Rectal smooth muscle tissue (tissue), 1 donor: Measurements from ENCODE around the gene DRAM2.

Source experiments
- H3K27ac ChIP-seq: one replicate; pipeline ENCODE4 v1.7.0; 2013; ENCODE audit warnings: low read depth, low read length, inconsistent platforms
- H3K27me3 ChIP-seq: one replicate; pipeline ENCODE4 v1.7.0; 2013; ENCODE audit warnings: low read length; ENCODE audit not compliant: control insufficient read depth, insufficient read depth
- H3K36me3 ChIP-seq: one replicate; pipeline ENCODE4 v1.7.0; 2013; ENCODE audit warnings: low read length; ENCODE audit not compliant: control insufficient read depth, insufficient read depth
- H3K4me1 ChIP-seq: one replicate; pipeline ENCODE4 v1.7.0; 2013; ENCODE audit warnings: low read length; ENCODE audit not compliant: control insufficient read depth, insufficient read depth
- H3K4me3 ChIP-seq: one replicate; pipeline ENCODE4 v1.7.0; 2013; ENCODE audit warnings: low read length
- H3K9ac ChIP-seq: one replicate; pipeline ENCODE4 v1.7.0; 2013; ENCODE audit warnings: low read length

The DRAM2 gene

DNA sequence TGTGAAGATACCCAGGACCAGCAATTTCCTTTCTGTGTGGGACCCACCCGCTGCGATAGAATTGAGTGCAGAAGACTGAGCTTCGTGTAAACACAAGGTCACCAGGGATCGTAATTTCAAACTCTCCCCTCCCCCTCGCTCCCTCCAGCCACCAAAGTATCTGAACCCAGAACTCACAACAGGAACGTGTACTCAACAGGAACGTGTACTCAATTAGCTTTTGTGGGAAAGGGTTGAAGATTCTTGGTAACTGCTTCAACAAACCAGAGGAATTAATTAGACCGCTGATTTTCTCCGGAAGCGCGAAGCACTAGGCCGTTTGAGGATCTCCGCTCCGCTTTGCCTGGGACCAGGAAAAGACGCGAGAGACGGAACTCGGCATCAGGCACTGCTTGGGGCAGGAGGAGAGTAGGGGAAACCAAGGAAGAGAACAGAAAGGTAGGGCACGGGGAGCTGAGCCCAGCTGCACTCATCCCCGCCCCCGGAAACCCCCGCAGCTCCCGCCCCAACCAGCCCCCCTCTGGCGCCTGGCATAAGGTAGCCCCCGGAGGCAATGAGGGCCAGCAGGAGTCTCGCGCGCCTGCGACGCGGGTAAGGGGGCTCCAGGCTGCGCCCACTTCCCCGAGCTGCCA lies 453 bp downstream of the DRAM2 start:
- peak overlapping the region; percentile 96 for H3K9ac ChIP-seq
- H3K36me3 ChIP-seq: no peaks in the 10 kb centered on the region
- no peaks in the 10 kb centered on the region for H3K27me3 ChIP-seq
- H3K4me1 ChIP-seq: peaks cover 11% of the 10 kb centered on the region
- H3K4me3 ChIP-seq: peak overlapping the region; percentile 98
- H3K27ac ChIP-seq: peak overlapping the region; percentile 86

DNA sequence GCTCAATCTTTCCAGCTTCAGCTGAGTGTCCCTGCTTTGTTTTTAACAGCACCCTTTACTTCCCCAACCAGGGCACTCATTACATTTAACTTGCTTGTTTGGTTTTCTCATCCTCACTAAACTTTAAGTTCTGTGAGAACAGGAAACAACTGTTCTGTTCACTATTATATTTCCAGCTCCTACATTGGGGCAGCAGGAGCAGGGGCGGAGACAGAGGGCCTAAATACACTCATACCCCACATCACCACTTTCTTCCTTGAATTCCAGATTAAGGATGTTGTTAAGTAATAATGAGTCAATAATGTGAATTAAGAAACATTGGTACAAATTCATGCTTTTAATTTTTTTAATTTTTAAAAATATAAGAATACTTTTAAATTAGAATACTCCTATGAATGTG lies 6.0 kb downstream of the DRAM2 start:
- Histone ChIP-seq H3K9ac (no peak overlapping the region), H3K27me3 (no peaks in the 10 kb centered on the region), H3K27ac (no peak overlapping the region), H3K4me3 (no peak overlapping the region), H3K4me1 (no peaks in the 10 kb centered on the region), H3K36me3 (no peaks in the 10 kb centered on the region)

DNA sequence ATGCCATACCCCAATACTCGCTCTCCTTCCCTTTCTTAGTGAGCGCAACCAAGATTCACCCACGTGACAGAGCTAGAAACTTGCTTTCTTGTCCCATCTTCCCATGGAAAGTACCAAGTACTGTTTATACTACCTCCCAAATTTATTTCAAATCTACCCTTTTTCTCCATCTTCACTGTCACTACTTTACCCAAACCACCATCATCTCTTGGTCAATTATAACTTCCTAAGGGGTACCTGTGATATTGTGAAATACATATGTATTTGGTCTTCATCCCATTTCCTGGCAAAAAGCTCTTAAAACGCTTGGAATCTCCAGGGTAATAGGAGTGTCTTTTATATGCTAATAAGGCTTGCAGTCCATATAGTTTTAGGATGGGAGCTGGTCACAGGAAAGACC lies 8.2 kb downstream of the DRAM2 start:
- Histone ChIP-seq H3K27me3 (no peaks in the 10 kb centered on the region), H3K4me1 (no peaks in the 10 kb centered on the region), H3K27ac (no peak overlapping the region), H3K9ac (no peak overlapping the region), H3K36me3 (peaks cover under 1% of the 10 kb centered on the region), H3K4me3 (no peak overlapping the region)

DNA sequence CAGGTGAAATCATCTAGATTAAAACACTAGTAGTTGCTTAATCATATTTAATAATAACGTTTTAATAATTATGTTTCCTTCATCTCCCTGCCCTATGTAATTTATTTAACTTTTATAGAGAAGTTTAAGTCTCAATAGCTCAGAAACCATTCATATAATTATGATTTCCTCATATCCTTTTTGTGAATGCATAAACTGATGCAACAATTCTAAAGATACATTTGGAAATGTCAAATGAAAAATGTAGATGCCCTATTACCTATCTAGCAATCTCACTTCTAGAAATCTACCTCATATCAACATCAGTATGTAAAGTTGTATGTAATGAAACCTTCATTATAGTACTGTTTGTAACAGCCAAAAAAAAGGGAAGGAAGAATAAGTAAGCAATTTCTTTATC lies 10.5 kb downstream of the DRAM2 start:
- H3K36me3 ChIP-seq: peaks cover 4% of the 10 kb centered on the region
- no peak overlapping the region for H3K4me3 ChIP-seq
- no peak overlapping the region for H3K9ac ChIP-seq
- no peaks in the 10 kb centered on the region for H3K27me3 ChIP-seq
- no peaks in the 10 kb centered on the region for H3K4me1 ChIP-seq
- no peak overlapping the region for H3K27ac ChIP-seq

DNA sequence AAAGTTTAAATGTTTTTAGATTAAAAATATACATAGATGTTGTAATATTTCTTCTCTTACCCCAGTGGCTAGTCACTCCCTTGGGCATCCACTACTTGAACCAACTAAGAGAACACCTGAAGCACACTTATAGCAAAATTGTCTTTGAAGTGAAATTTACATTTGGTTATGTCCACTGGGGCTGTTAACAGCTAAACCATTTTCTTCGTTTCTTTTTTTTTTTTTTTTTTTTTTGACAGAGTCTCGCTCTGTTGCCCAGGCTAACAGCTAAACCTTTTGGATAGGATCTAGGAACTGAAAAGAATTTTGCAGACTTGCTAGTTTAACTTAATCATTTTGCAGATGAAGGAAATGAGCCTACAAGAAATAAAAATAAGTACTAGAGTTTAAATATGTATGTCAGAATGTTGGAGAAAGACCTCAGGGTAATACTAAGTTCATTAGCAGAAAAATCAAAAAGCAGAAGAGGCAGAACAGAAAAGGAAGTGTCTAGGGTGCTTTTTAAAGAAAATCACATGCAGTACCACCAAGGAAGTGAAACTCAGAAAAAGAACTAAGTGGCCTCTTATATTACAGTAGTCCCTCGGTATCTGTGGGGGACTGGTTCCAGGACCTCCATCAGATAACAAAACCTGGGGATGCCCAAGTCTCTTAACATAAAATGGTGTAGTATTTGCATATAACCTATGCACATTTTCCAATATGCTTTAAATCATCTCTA lies 11.8 kb downstream of the DRAM2 start:
- Histone ChIP-seq H3K4me3 (no peak overlapping the region), H3K36me3 (peaks cover 6% of the 10 kb centered on the region)

DNA sequence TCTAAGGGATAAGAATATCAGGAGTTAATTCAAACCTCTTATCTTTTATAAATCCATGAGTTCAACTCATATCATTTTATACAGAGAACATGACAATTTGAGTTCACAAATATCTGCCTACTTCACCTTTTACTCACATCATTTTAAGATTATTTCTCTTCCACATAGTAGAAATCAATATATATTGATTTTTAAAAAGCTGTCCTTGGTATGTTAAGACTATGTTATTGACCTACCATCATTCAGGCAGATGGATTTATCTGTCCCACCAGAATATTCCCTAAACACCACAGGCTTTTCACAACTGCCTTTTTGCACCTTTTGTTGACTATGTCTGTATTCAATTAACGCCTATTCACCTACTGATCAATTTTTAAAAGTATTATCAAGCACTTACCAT lies 13.5 kb downstream of the DRAM2 start:
- no peaks in the 10 kb centered on the region for H3K27me3 ChIP-seq
- H3K9ac ChIP-seq: no peak overlapping the region
- no peak overlapping the region for H3K27ac ChIP-seq
- H3K36me3 ChIP-seq: peaks cover 6% of the 10 kb centered on the region
- H3K4me1 ChIP-seq: no peaks in the 10 kb centered on the region
- H3K4me3 ChIP-seq: no peak overlapping the region

More for the DNA sequence above, 11.8 kb downstream of the DRAM2 start:
- Histone ChIP-seq H3K4me1 (no peaks in the 10 kb centered on the region), H3K27me3 (no peaks in the 10 kb centered on the region), H3K9ac (no peak overlapping the region), H3K27ac (no peak overlapping the region)

DNA sequence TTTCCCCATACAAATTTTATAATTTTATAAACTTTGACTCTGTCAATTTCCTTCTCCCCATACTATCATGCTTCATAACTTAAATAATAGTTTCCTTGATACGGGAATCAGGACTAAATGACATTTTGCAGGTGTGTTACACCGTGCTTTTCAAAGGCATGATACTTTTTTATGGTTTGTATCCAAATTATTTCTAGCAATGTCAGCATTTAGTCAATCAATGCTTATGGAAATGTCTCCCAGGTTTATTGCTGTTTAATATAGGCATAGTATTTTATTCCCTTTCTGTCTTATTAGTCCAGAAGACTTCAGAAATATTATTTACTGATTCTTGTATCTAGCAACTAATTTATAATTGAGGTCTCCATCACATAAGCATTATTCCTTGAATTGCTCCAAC lies 23.4 kb downstream of the DRAM2 start:
- no peaks in the 10 kb centered on the region for H3K27me3 ChIP-seq
- no peaks in the 10 kb centered on the region for H3K36me3 ChIP-seq
- no peak overlapping the region for H3K4me3 ChIP-seq
- no peak overlapping the region for H3K9ac ChIP-seq
- no peaks in the 10 kb centered on the region for H3K4me1 ChIP-seq
- no peak overlapping the region for H3K27ac ChIP-seq

DNA sequence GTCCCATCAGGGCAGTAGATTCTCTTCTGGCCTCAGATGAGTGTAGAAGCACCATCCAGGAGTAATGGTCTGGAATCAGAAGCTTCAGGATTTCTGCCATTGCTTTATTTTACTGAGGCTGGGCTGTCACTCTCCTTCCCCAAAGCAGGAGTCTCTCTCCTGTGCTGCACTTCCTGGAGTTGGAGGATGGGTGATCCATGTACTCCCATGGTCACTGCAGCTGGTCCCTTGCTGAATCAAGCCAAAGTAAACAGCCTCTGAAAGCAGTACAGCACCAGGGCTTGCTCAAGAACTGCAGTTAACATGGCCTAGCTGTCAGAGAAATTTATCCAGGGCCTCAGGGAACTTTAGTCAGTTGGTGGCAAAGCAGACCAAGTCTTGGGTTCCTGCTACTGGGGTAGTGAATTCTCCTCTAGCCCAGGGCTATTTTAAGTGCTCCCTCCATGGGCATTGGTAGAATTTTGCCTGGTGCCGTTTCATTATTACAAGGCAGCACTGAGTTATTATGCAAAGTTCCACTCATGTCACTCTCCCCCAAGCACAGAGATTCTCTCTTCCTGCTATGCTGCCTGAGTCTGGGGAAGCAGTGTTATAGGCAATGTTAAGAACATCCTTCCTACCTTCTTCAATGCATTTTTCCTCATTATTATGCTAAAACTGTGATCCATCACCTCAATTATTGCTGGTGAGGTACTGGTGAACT lies 29.5 kb downstream of the DRAM2 start:
- H3K4me1 ChIP-seq: no peaks in the 10 kb centered on the region
- H3K9ac ChIP-seq: no peak overlapping the region
- no peak overlapping the region for H3K27ac ChIP-seq
- no peak overlapping the region for H3K4me3 ChIP-seq
- no peaks in the 10 kb centered on the region for H3K27me3 ChIP-seq
- no peaks in the 10 kb centered on the region for H3K36me3 ChIP-seq

DNA sequence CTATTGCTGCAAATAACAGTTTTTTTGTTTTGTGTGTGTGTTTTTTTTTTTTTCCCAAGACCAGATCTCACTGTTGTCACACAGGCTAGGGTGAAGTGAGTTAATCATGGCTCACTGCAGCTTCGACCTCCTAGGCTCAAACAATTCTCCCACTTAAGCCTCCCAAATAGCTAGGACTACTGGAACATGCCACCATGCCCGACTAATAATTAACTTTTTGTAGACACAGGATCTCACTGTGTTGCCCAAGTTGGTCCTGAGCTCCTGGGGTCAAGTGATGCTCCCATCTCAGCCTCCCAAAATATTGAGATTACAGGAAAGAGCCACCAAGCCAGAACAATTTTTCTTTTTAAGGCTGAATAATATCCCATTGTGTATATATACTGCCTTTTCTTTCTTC lies 34.9 kb downstream of the DRAM2 start:
- Histone ChIP-seq H3K27me3 (no peaks in the 10 kb centered on the region), H3K27ac (no peak overlapping the region)

DNA sequence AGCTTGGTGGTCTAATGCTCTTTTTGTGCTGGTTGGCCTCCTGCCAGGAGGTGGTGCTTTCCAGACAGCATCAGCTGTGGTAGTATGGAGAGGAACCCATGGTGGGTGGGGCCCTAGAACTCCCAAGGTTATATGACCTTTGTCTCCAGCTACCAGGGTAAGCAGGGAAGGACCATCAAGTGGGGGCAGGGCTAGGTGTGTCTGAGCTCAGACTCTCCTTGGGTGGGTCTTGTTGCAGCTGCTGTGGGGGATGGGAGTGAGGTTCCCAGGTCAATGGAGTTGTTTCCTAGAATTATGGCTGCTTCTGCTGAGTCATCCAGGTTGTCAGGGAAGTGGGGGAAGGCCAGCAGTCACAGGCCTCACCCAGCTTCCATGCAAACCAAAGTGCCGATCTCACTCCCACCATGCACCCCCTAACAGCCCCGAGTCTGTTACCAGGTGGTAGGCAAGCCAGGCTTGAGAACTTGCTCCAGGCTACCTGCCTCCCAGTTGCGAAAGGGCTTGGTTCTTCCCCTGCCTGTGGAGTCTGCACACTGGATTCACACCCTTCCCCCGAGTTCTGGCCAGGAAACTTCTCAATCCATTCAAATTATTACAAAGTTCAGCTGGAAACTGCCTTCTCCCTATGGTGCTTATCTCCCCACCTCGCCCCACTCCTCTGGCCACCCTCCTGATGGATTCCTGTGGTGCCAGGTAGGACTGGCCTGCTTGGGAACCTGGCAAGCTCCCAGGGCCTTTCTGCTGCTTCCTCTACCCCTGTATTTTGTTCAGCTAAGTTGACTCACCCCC lies 37.8 kb downstream of the DRAM2 start:
- H3K36me3 ChIP-seq: no peaks in the 10 kb centered on the region
- H3K27ac ChIP-seq: no peak overlapping the region
- H3K9ac ChIP-seq: no peak overlapping the region
- no peaks in the 10 kb centered on the region for H3K4me1 ChIP-seq
- no peaks in the 10 kb centered on the region for H3K27me3 ChIP-seq
- H3K4me3 ChIP-seq: no peak overlapping the region

More for the DNA sequence above, 34.9 kb downstream of the DRAM2 start:
- Histone ChIP-seq H3K9ac (no peak overlapping the region), H3K4me1 (no peaks in the 10 kb centered on the region), H3K36me3 (no peaks in the 10 kb centered on the region), H3K4me3 (no peak overlapping the region)

DNA sequence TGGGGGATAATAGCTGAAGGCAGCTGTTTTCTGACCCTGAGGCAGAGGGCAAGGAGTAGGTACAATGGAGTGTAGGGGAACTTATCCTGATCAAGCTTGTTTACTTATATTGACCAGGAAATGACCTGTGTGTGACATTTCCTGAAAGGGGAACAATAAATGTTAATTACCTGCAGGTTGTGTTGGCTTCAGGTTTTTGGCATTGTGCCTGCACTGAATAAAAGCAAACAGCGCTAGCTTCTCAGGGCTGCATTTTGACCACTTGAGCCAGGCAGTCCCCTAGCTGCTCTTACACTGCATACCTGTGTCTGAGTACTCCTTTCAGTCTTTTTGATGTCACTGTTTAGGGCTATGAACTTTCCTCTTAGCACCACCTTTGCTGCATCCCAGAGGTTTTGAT lies 40.6 kb downstream of the DRAM2 start:
- no peak overlapping the region for H3K9ac ChIP-seq
- no peaks in the 10 kb centered on the region for H3K36me3 ChIP-seq
- no peak overlapping the region for H3K27ac ChIP-seq
- H3K27me3 ChIP-seq: no peaks in the 10 kb centered on the region
- H3K4me1 ChIP-seq: no peaks in the 10 kb centered on the region
- no peak overlapping the region for H3K4me3 ChIP-seq

DNA sequence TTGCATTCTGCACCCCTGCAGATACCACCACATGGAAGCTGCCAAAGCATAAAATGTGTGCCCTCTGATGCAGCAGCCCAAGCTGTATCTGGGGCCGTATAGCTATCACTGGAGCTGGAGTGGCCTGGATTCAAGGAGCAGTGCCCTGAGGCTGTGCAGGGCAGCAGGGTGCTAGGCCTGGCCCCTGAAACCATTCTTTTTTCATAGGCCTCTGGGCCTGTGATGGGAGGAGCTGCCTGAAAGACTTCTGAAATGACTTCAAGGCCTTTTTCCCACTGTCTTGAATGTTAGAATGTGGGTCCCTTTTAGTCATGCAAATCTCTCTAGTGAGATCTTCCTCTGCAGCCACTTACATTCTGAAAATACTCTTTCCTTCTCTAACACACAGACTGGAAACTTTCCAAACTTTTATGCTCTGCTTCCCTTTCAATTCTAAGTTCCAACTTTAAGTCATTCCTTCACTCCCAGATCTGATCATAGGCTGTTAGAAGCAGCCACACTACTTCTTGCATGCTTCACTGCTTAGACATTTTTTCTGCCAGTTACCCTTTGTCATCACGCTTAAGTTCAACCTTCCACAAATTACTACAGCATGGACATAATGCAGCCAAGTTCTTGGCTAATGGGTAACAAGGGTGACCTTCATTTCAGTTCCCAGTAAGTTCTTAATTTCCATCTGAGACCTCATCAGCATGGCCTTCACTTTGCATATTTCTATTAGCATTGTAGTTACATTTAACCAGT lies 42.4 kb downstream of the DRAM2 start:
- H3K4me3 ChIP-seq: no peak overlapping the region
- H3K36me3 ChIP-seq: no peaks in the 10 kb centered on the region
- no peaks in the 10 kb centered on the region for H3K4me1 ChIP-seq
- no peak overlapping the region for H3K27ac ChIP-seq
- no peaks in the 10 kb centered on the region for H3K27me3 ChIP-seq
- no peak overlapping the region for H3K9ac ChIP-seq
